Natural killer cell (primary cell): ENCODE data around the gene PCED1A. TPM values are rescaled to one million over a fixed set of nuclear protein-coding genes. Genes with fewer than 3 reads are reported as not detected.

ENCODE experiments used
- ATAC-seq, 3 donors: fragments of 150-1000 bp in 2 of 3; fragments of 200-7000 bp in 1 of 3; cut with Tn5 transposase; 1 replicate in 1 of 3; 2 replicates in 2 of 3; pipeline ENCODE4 v1.10.0; 2021; ENCODE audit warnings: mild to moderate bottlenecking in 2 of 3, moderate library complexity in 2 of 3
- DNase-seq, 2 donors: peaks; one replicate each; pipeline versions ENCODE4 v3.0.0 to v3.0.0-alpha.2; 2013 to 2021; ENCODE audit warnings: mixed read lengths in 1 of 2
- H3K27ac ChIP-seq: one replicate; pipeline ENCODE4 v1.5.1; 2013; ENCODE audit warnings: mild to moderate bottlenecking, low read length
- H3K27me3 ChIP-seq: one replicate; pipeline ENCODE4 v1.6.1; 2013; ENCODE audit warnings: low read length; ENCODE audit not compliant: control insufficient read depth, insufficient read depth
- H3K36me3 ChIP-seq: one replicate; pipeline ENCODE4 v1.6.1; 2013; ENCODE audit warnings: low read length; ENCODE audit not compliant: control insufficient read depth, insufficient read depth
- H3K4me1 ChIP-seq: one replicate; pipeline ENCODE4 v1.6.1; 2013; ENCODE audit warnings: low read length; ENCODE audit not compliant: control insufficient read depth, insufficient read depth
- H3K4me3 ChIP-seq: one replicate; pipeline ENCODE4 v1.5.1; 2013; ENCODE audit warnings: low read length
- H3K9me3 ChIP-seq: one replicate; pipeline ENCODE4 v1.6.1; 2013; ENCODE audit warnings: low read length; ENCODE audit not compliant: control insufficient read depth, insufficient read depth
- H3K27ac Mint-ChIP-seq, 2 donors: one replicate each; pipeline ENCODE4 v1.8.0; 2022; ENCODE audit warnings: mild to moderate bottlenecking in 2 of 2, mixed read lengths in 2 of 2, moderate library complexity in 1 of 2
- H3K27me3 Mint-ChIP-seq, 2 donors: one replicate each; pipeline ENCODE4 v1.8.0; 2022; ENCODE audit warnings: low read depth in 2 of 2, mixed read lengths in 2 of 2
- H3K36me3 Mint-ChIP-seq: one replicate; pipeline ENCODE4 v1.8.0; 2022; ENCODE audit warnings: mixed read lengths
- H3K4me1 Mint-ChIP-seq, 2 donors: one replicate each; pipeline ENCODE4 v1.8.0; 2022; ENCODE audit warnings: mixed read lengths in 2 of 2
- H3K4me3 Mint-ChIP-seq: one replicate; pipeline ENCODE4 v1.8.0; 2022; ENCODE audit warnings: mild to moderate bottlenecking, moderate library complexity, mixed read lengths
- H3K9me3 Mint-ChIP-seq, 2 donors: one replicate each; pipeline ENCODE4 v1.8.0; 2022; ENCODE audit warnings: mixed read lengths in 2 of 2
- CTCF ChIP-seq: fragments of 200-600 bp; IDR thresholded peaks from one replicate; pipeline ENCODE4 v1.8.0; 2022; ENCODE audit warnings: antibody characterized with exemption
- WGBS: methylation state at CpG from one replicate; pipeline ENCODE4 v1.1.7; 2013; ENCODE audit warnings: missing lambda C conversion rate; ENCODE audit not compliant: insufficient coverage; 5-methylcytosine and 5-hydroxymethylcytosine counted together
- intact Hi-C: fragments of 100-400 bp; cut with micrococcal nuclease; formaldehyde crosslinking; loops from one replicate; pipeline ENCODE4 v1.14.2; 2022
- total RNA-seq, 4 donors: library from RNA; stranded (reverse); fragments of 120-200 nt in 1 of 4; gene quantifications; one replicate each; pipeline versions ENCODE4 v1.2.3 to v1.2.4, GENCODE V29; 2013 to 2022

The PCED1A gene
- total RNA-seq, 3 donors from 2014 or later (not counting 1 experiment from before 2014, with no cell fraction given), result 70.3 to 76.5 (median 71.1) TPM

- H3K36me3 Mint-ChIP-seq, result no peaks in the 10 kb centered on the region
- H3K4me1 Mint-ChIP-seq, result peaks cover 8 to 36% of the 10 kb centered on the region in 2 donors
- H3K9me3 Mint-ChIP-seq, result peaks cover 0 to 3% of the 10 kb centered on the region in 2 donors
- intact Hi-C loops, result no loop called here
- 86% methylated on average over 2 of the region's 2 CpGs for WGBS
- no peak overlapping the region for H3K27ac ChIP-seq
- peaks cover 24% of the 10 kb centered on the region for H3K4me1 ChIP-seq
- H3K36me3 ChIP-seq, result no peaks in the 10 kb centered on the region
- DNase-seq (no peak), ATAC-seq (no peak)
- TF ChIP-seq CTCF, result no peak
- no peak overlapping the region for H3K27ac Mint-ChIP-seq
- peaks cover 12 to 30% of the 10 kb centered on the region in 2 donors for H3K27me3 Mint-ChIP-seq
- no peaks in the 10 kb centered on the region for H3K9me3 ChIP-seq
- H3K4me3 ChIP-seq, result no peak overlapping the region
- H3K4me3 Mint-ChIP-seq, result no peak overlapping the region
- H3K27me3 ChIP-seq, result peaks cover 9% of the 10 kb centered on the region
These were observed 23.1 kb downstream of the PCED1A start for GRCh38 chr20:2817341-2817726.

DNA sequence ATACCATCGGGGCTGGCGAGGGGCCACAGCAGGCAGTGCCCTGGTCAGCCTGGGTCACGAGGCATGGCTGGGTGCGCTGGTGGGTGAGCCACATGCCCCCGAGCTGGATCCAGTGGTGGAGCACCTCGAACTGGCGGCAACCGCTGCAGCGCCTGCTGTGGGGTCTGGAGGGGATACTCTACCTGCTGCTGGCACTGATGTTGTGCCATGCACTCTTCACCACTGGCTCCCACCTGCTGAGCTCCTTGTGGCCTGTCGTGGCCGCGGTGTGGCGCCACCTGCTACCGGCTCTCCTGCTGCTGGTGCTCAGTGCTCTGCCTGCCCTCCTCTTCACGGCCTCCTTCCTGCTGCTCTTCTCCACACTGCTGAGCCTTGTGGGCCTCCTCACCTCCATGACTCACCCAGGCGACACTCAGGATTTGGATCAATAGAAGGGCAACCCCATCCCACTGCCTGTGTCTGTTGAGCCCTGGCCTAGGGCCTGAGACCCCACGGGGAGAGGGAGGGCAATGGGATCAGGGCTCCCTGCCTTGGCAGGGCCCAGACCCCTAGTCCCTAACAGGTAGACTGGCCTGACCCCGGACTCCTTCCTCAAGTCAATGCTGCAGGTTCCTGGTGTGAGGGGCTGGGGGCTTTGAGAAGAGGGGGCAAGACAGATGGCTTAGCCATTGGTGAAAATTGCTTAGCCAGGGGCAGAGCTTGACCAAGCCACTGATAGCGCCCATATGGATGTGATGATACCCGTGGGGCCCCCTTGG lies 23.7 kb downstream of the PCED1A start:
- ATAC-seq, result peak; percentile 25 to 52 (median 50)

GRCh38 chr20:2816030-2816582 lies 24.3 kb downstream of the PCED1A start, which contains the start of gene TMEM239:
TSS of gene TMEM239 (plus strand) at chr20:2816364. CDS start at chr20:2816555, 191 bp downstream.
- no peaks in the 10 kb centered on the region for H3K36me3 ChIP-seq
- Mint-ChIP-seq H3K4me1 (peaks cover 0 to 26% of the 10 kb centered on the region in 2 donors), H3K27me3 (peaks cover 24 to 38% of the 10 kb centered on the region in 2 donors), H3K36me3 (peaks cover 6% of the 10 kb centered on the region), H3K4me3 (no peak within 1 kb of the TSS), H3K27ac (no peak within 1 kb of the TSS), H3K9me3 (peaks cover 0 to 8% of the 10 kb centered on the region in 2 donors)
- no peak for TF ChIP-seq CTCF
- ATAC-seq (no peak), DNase-seq (no peak)
- H3K4me3 ChIP-seq, result no peak within 1 kb of the TSS
- intact Hi-C loops, result no loop called here
- 89% methylated on average over 9 of the region's 10 CpGs for WGBS
- H3K9me3 ChIP-seq, result no peaks in the 10 kb centered on the region
- peaks cover 13% of the 10 kb centered on the region for H3K4me1 ChIP-seq
- peaks cover 11% of the 10 kb centered on the region for H3K27me3 ChIP-seq
- no peak within 1 kb of the TSS for H3K27ac ChIP-seq

More for the DNA sequence above, 23.7 kb downstream of the PCED1A start:
- no peak overlapping the region for H3K4me3 ChIP-seq
- H3K4me3 Mint-ChIP-seq, result no peak overlapping the region
- intact Hi-C loops, result no loop called here
- peaks cover 11% of the 10 kb centered on the region for H3K27me3 ChIP-seq
- H3K9me3 ChIP-seq, result no peaks in the 10 kb centered on the region
- H3K27ac Mint-ChIP-seq, result no peak overlapping the region
- H3K36me3 ChIP-seq, result no peaks in the 10 kb centered on the region
- WGBS, result 81% methylated on average over 20 of the region's 20 CpGs
- peaks cover 5% of the 10 kb centered on the region for H3K36me3 Mint-ChIP-seq
- H3K27ac ChIP-seq, result no peak overlapping the region
- DNase-seq, result peak in 1 of 2 donors; percentile 44
- peaks cover 17 to 35% of the 10 kb centered on the region in 2 donors for H3K27me3 Mint-ChIP-seq
- peaks cover 0 to 5% of the 10 kb centered on the region in 2 donors for H3K9me3 Mint-ChIP-seq
- H3K4me1 ChIP-seq, result peaks cover 19% of the 10 kb centered on the region
- peaks cover 4 to 31% of the 10 kb centered on the region in 2 donors for H3K4me1 Mint-ChIP-seq
- TF ChIP-seq CTCF, result no peak
